Fibroblast of villous mesenchyme (primary cell): ENCODE data around the gene ZXDB. TPM values are rescaled to one million over a fixed set of nuclear protein-coding genes. Genes with fewer than 3 reads are reported as not detected.
"Not testable (repeated sequence)": the region's sequence is repeated elsewhere in the genome, so short reads cannot be mapped to it uniquely, and the experiment has no call there.

Source experiments
- DNase-seq: peaks from one replicate; pipeline ENCODE4 v3.0.0-alpha.2; 2010; ENCODE audit warnings: low read depth
- H3K4me3 ChIP-seq: 2 replicates; pipeline ENCODE4 v1.5.1; 2011; ENCODE audit warnings: low read depth, mild to moderate bottlenecking, low read length
- total RNA-seq: library from RNA; depleted of rRNA; stranded (reverse); fragments of >200 nt; gene quantifications from 2 replicates; pipeline ENCODE4 v1.2.3, GENCODE V29; 2012
- TF ChIP-seq, protein P1 (sequence below): IDR thresholded peaks from 2 replicates; pipeline ENCODE4 v1.5.1; 2012; ENCODE audit warnings: low read depth, mild to moderate bottlenecking, low read length; ENCODE audit not compliant: insufficient read depth

The ZXDB gene
- total RNA-seq: 7.7 and 10.4 TPM in 2 replicates

DNA sequence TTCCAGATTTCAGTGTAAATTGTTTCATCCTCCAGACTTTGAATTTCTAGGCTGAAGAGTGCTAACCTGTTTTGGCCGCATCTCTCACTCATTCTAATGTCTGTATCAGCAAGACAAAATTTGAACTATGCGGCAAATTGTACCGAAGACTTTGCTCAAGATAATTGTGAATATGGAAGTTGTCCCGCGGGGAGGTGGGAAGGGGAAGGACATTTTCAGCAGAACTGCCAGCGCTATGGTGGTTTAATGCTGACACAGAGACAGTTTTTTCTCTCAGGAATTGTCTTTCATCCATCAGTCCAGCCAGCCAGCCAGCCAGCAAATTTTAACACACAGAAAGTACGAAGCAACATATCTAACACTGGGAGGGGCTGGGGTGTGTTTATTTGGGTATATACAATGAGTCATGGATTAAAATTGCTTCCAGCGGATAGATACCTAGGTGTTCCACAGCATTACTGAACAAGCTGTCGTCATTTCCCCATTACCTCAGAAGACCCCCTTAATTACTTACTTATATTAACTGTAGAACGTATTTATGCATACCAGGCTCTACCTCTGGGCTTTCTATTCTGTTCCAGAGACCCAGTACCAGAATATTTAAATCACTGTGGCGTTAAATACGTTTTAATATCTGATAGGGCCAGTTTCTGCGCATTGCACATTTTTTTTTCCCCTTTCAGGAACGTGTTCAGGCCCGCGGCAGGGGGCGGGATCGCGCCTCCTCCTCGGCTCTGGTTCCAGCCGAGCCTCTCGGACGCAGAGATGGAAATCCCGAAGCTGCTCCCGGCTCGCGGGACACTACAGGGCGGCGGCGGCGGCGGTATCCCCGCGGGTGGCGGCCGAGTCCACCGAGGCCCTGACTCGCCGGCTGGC, at the start of gene ZXDB:
Gene ZXDB, plus strand, starts transcription at position 728 of the 876 bp plus-strand sequence. Its CDS starts 38 bp downstream, at position 766.
- DNase-seq: peak; percentile 34
- peak within 1 kb of the TSS; percentile 62 for H3K4me3 ChIP-seq

DNA sequence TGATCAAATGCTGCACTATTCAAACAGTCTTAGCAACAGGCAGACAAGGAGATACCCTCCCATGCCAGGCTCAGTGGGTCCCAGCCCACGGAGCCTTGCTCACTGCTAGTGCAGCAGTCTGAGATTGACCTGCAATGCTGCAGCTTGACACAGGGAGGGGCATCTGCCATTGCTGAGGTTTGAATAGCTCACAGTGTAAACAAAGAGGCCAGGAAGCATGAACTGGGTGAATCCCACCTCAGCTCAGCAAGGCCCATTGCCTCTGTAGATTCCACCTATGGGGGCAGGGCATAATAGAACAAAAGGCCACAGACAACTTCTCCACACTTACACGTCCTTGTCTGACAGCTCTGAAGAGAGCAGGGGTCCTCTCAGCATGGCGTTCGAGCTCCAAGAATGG, 26.6 kb upstream of the ZXDB start:
- H3K4me3 ChIP-seq: no peak overlapping the region
- TF ChIP-seq, protein P1, sequence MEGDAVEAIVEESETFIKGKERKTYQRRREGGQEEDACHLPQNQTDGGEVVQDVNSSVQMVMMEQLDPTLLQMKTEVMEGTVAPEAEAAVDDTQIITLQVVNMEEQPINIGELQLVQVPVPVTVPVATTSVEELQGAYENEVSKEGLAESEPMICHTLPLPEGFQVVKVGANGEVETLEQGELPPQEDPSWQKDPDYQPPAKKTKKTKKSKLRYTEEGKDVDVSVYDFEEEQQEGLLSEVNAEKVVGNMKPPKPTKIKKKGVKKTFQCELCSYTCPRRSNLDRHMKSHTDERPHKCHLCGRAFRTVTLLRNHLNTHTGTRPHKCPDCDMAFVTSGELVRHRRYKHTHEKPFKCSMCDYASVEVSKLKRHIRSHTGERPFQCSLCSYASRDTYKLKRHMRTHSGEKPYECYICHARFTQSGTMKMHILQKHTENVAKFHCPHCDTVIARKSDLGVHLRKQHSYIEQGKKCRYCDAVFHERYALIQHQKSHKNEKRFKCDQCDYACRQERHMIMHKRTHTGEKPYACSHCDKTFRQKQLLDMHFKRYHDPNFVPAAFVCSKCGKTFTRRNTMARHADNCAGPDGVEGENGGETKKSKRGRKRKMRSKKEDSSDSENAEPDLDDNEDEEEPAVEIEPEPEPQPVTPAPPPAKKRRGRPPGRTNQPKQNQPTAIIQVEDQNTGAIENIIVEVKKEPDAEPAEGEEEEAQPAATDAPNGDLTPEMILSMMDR: no peak
- no peak for DNase-seq

DNA sequence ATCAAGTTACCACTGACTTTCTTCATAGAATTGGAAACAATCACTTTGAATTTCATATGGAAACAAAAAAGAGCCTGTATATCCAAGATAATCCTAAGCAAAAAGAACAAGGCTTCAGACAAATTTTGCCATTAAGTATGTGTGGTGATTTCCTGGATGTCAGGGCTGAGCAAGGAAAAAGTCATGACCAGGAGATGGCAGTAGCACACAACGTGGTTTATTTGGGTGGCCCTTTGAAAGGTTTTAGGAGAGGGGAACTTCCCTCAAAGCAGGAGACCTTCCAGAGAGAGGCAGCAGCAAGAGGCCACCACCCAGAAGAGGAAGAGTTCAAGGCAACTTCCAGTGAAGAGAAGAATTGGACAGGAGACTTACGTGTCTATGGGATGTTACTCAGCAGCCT, 18.1 kb upstream of the ZXDB start:
- DNase-seq: peak; percentile 10
- no peak overlapping the region for H3K4me3 ChIP-seq
- TF ChIP-seq, protein P1: peak; percentile 46

DNA sequence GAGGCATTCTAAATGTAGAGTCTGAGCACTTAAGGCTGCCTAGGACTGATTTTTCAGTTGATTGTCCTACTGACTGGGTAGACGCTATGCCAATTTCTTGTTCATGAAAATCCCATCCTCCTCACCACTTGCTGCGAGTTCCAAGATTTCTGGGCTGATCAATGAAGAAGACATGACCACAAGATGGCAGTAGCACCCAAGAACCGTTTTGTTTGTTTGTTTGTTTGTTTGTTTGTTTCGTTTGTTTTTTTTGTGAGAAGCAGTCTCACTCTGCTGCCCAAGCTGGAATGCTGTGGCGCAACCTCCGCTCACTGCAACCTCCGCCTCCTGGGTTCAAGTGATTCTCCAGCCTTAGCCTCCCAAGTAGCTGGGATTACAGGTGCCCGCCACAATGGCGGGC, 8.9 kb upstream of the ZXDB start:
- DNase-seq, H3K4me3 ChIP-seq: not testable (repeated sequence)
- TF ChIP-seq, protein P1: peak; percentile 41

DNA sequence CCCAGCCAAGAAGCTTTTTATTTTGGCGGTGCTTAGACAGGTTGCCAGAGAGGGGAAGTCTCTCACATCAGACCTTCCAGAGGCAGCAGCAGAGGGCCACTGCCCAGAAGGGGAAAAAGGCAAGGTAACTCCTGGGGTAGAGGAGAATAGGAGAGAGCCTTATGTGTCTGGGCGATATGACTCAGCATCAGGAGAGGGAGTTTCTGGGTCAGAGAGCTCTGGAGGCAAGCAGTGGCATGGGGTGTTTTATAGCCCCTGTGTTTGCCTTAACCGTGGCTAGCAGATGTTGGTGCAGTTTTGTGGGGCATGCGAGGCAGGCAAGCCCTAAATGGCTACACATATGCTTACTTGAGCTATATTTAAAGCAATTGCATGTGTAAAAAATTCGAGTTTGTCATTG, 8.3 kb upstream of the ZXDB start:
- TF ChIP-seq, protein P1: no peak
- no peak overlapping the region for H3K4me3 ChIP-seq
- no peak for DNase-seq

DNA sequence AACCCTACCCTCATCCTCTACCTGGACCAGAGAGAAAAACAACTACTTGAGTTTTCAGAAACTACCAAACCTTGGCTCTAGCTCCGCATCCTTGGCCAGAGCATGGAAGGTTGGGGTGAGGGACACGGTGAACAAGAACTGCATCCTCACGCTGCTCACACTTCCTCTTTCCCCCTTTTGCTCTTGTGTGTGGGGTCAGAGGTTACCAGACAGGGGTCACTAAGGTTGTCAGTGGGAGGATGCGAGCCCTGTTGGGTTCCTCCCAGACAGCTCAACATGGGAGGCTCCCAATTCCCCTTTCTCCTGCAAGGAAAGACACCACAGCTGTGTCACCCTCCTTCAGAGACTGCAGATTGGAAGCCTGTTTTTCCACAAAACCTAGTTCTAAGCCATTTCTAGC, 5.5 kb upstream of the ZXDB start:
- DNase-seq: no peak
- H3K4me3 ChIP-seq: no peak overlapping the region
- TF ChIP-seq, protein P1: no peak

DNA sequence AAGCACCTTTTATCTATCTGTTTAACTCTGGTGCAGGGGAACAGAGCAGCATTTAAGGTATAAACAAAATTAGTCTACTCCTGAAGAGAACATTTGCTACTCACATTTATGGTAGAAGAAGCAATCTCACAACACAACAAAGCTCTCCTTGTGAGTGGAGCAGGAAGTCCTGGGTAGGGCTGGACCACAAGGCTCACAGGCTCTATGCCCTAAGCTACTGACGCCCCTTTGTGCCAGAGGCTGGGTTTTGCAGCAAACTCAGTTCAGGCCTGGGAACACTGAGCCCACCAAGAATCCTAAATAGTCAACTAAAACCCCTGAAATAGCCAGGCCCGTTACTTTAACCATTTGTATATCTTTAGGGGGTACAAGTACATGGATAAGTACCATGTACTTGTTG, 4.7 kb upstream of the ZXDB start:
- no peak overlapping the region for H3K4me3 ChIP-seq
- TF ChIP-seq, protein P1: no peak
- DNase-seq: no peak
